H1 (cell line): ENCODE measurements around the gene TSPEAR. TPM values are rescaled to one million over a fixed set of nuclear protein-coding genes. Genes with fewer than 3 reads are reported as not detected.

Source experiments
- CTCF ChIA-PET: fragments of 300-600 bp; sonication (Branson Sonifier 250); formaldehyde crosslinking; loops from one replicate; lab custom pipeline; 2021; ENCODE audit not compliant: partially characterized antibody; lab: Charles Lee
- POLR2A ChIA-PET: fragments of 300-600 bp; sonication (Branson Sonifier 250); formaldehyde crosslinking; loops from one replicate; lab custom pipeline; 2021; ENCODE audit warnings: inconsistent platforms; ENCODE audit not compliant: partially characterized antibody; lab: Charles Lee
- DNase-seq, 2 experiments: peaks; one replicate each; pipeline versions ENCODE4 v3.0.0 to v3.0.0-alpha.2; 2010 to 2022; ENCODE audit warnings: low spot score in 2 of 2, low read depth in 1 of 2, mixed read lengths in 1 of 2
- FAIRE-seq: peaks from 2 replicates; lab custom pipeline; 2011; peaks lifted over from hg19 to GRCh38; lab: Jason Lieb, UNC
- H2AFZ ChIP-seq: 2 replicates; pipeline ENCODE4 v1.8.1; 2012; ENCODE audit warnings: low read length, inconsistent platforms
- H2AK5ac ChIP-seq: 2 replicates; pipeline ENCODE4 v1.6.1; 2013; ENCODE audit warnings: low read depth, low read length
- H2BK120ac ChIP-seq: replicated peaks from 2 replicates; pipeline ENCODE3; 2013; ENCODE audit warnings: low read depth, low read length, inconsistent platforms
- H2BK12ac ChIP-seq: 2 replicates; pipeline ENCODE4 v1.6.1; 2013; ENCODE audit warnings: low read depth, low read length
- H2BK15ac ChIP-seq: 2 replicates; pipeline ENCODE4 v1.6.1; 2013; ENCODE audit warnings: low read length
- H2BK20ac ChIP-seq: 2 replicates; pipeline ENCODE4 v1.6.1; 2013; ENCODE audit warnings: low read length
- H2BK5ac ChIP-seq: 2 replicates; pipeline ENCODE4 v1.6.1; 2013; ENCODE audit warnings: low read depth, low read length
- H3K14ac ChIP-seq: 2 replicates; pipeline ENCODE4 v1.6.1; 2013; ENCODE audit warnings: inconsistent platforms; ENCODE audit not compliant: insufficient read length
- H3K18ac ChIP-seq: 2 replicates; pipeline ENCODE4 v1.6.1; 2013; ENCODE audit warnings: low read length; ENCODE audit errors: extremely low read depth
- H3K23ac ChIP-seq: 2 replicates; pipeline ENCODE4 v1.6.1; 2013; ENCODE audit warnings: inconsistent platforms; ENCODE audit not compliant: insufficient read length
- H3K23me2 ChIP-seq: 2 replicates; pipeline ENCODE4 v1.6.1; 2013; ENCODE audit warnings: low read depth, low read length
- H3K27ac ChIP-seq: 2 replicates; pipeline ENCODE4 v1.6.1; 2011; ENCODE audit warnings: low read depth, low read length, inconsistent platforms
- H3K27me3 ChIP-seq, 4 experiments: replicated peaks in 1 of 4; 1 replicate in 1 of 4; 2 replicates in 3 of 4; pipeline versions ENCODE4 v1.6.1 to v1.8.1; 2011 to 2013; ENCODE audit warnings: low read length in 3 of 4, mild to moderate bottlenecking in 3 of 4, inconsistent platforms in 2 of 4, mixed read lengths in 2 of 4, moderate library complexity in 1 of 4; ENCODE audit not compliant: control insufficient read depth in 3 of 4, insufficient read depth in 3 of 4; ENCODE audit errors: extremely low read depth in 1 of 4
- H3K36me3 ChIP-seq, 4 experiments: 2 replicates each; pipeline versions ENCODE4 v1.6.1 to v1.8.1; 2011 to 2013; ENCODE audit warnings: mild to moderate bottlenecking in 4 of 4, low read length in 3 of 4, moderate library complexity in 2 of 4, control low read depth in 1 of 4, inconsistent platforms in 1 of 4; ENCODE audit not compliant: insufficient read depth in 4 of 4, control insufficient read depth in 2 of 4
- H3K4ac ChIP-seq: replicated peaks from 2 replicates; pipeline ENCODE3; 2013; ENCODE audit warnings: low read length, low read depth, mixed read lengths, inconsistent platforms; ENCODE audit not compliant: insufficient read length
- H3K4me1 ChIP-seq, 4 experiments: replicated peaks in 1 of 4; 1 replicate in 1 of 4; 2 replicates in 3 of 4; pipeline versions ENCODE4 v1.6.1 to v1.8.1; 2011 to 2013; ENCODE audit warnings: low read length in 3 of 4, inconsistent platforms in 2 of 4, mixed read lengths in 1 of 4; ENCODE audit not compliant: insufficient read depth in 4 of 4, control insufficient read depth in 3 of 4
- H3K4me2 ChIP-seq, 2 experiments: 2 replicates each; pipeline versions ENCODE4 v1.6.1 to v1.8.1; 2011 to 2013; ENCODE audit warnings: low read depth in 2 of 2, low read length in 2 of 2, control low read depth in 1 of 2, inconsistent platforms in 1 of 2, mild to moderate bottlenecking in 1 of 2; ENCODE audit not compliant: insufficient read depth in 1 of 2
- H3K4me3 ChIP-seq, 4 experiments: fragments of 200-600, 300-600 bp in 1 of 4; sonication (generic), shearing (Covaris generic), sonication (Bioruptor Twin) in 1 of 4; 2 replicates each; pipeline versions ENCODE4 v1.5.1 to v1.8.1; 2011 to 2016; ENCODE audit warnings: low read length in 4 of 4, low read depth in 3 of 4, control low read depth in 2 of 4, inconsistent platforms in 2 of 4, mild to moderate bottlenecking in 2 of 4, mixed read lengths in 1 of 4, moderate library complexity in 1 of 4; ENCODE audit not compliant: insufficient read depth in 2 of 4; ENCODE audit errors: extremely low read depth in 1 of 4
- H3K56ac ChIP-seq: replicated peaks from 2 replicates; pipeline ENCODE3; 2013; ENCODE audit warnings: low read depth, mild to moderate bottlenecking, mixed read lengths, low read length, inconsistent platforms; ENCODE audit not compliant: insufficient read length
- H3K79me1 ChIP-seq: 2 replicates; pipeline ENCODE4 v1.6.1; 2013; ENCODE audit warnings: low read depth, low read length, control low read depth
- H3K79me2 ChIP-seq, 2 experiments: 2 replicates each; pipeline versions ENCODE4 v1.6.1 to v1.8.1; 2012 to 2013; ENCODE audit warnings: low read length in 2 of 2, mild to moderate bottlenecking in 2 of 2, inconsistent platforms in 1 of 2; ENCODE audit not compliant: insufficient read depth in 2 of 2, control insufficient read depth in 1 of 2
- H3K9ac ChIP-seq, 4 experiments: replicated peaks in 1 of 4; 1 replicate in 1 of 4; 2 replicates in 3 of 4; pipeline versions ENCODE4 v1.6.1 to v1.8.1; 2011 to 2013; ENCODE audit warnings: low read depth in 3 of 4, low read length in 3 of 4, control low read depth in 2 of 4, mild to moderate bottlenecking in 2 of 4, moderate library complexity in 2 of 4, inconsistent platforms in 1 of 4; ENCODE audit errors: extremely low read depth in 1 of 4
- H3K9me3 ChIP-seq, 2 experiments: 2 replicates each; pipeline versions ENCODE4 v1.6.1 to v1.8.1; 2012 to 2013; ENCODE audit warnings: mild to moderate bottlenecking in 2 of 2, moderate library complexity in 2 of 2, control low read depth in 1 of 2, inconsistent platforms in 1 of 2, low read depth in 1 of 2, low read length in 1 of 2, mixed read lengths in 1 of 2; ENCODE audit not compliant: insufficient read depth in 2 of 2
- H4K20me1 ChIP-seq, 2 experiments: replicated peaks in 1 of 2; 2 replicates each; pipeline versions ENCODE3 to v1.8.1; 2011 to 2013; ENCODE audit warnings: inconsistent platforms in 2 of 2, low read length in 2 of 2, mild to moderate bottlenecking in 1 of 2; ENCODE audit not compliant: insufficient read depth in 2 of 2, control insufficient read depth in 1 of 2
- H4K5ac ChIP-seq: 2 replicates; pipeline ENCODE4 v1.6.1; 2013; ENCODE audit warnings: low read length, low read depth, mixed read lengths, inconsistent platforms; ENCODE audit not compliant: insufficient read length
- H4K8ac ChIP-seq: 2 replicates; pipeline ENCODE4 v1.8.0; 2013; ENCODE audit warnings: mild to moderate bottlenecking, moderate library complexity, low read length, inconsistent platforms; ENCODE audit not compliant: insufficient read depth; ENCODE audit errors: extremely low read depth
- H4K91ac ChIP-seq: replicated peaks from 2 replicates; pipeline ENCODE3; 2013; ENCODE audit warnings: low read length, mixed read lengths, inconsistent platforms; ENCODE audit not compliant: insufficient read length
- ATF2 ChIP-seq: IDR thresholded peaks from 2 replicates; pipeline ENCODE4 v1.6.1; 2012; ENCODE audit warnings: low read length, inconsistent platforms
- BRCA1 ChIP-seq: IDR thresholded peaks from 2 replicates; pipeline ENCODE4 v1.6.1; 2012; ENCODE audit warnings: low read depth, low read length, improper control_type of control experiment
- CHD2 ChIP-seq: IDR thresholded peaks from 2 replicates; pipeline ENCODE4 v1.6.1; 2012; ENCODE audit warnings: low read length, improper control_type of control experiment
- E2F6 ChIP-seq: IDR thresholded peaks from 2 replicates; pipeline ENCODE4 v1.6.1; 2012; ENCODE audit warnings: inconsistent platforms
- GTF2F1 ChIP-seq: IDR thresholded peaks from 2 replicates; pipeline ENCODE4 v1.6.1; 2012; ENCODE audit warnings: low read depth, low read length, improper control_type of control experiment, borderline replicate concordance
- JUND ChIP-seq: IDR thresholded peaks from 2 replicates; pipeline ENCODE4 v1.6.1; 2011; ENCODE audit warnings: mild to moderate bottlenecking, improper control_type of control experiment, low read length
- SIRT6 ChIP-seq: IDR thresholded peaks from one replicate; pipeline ENCODE4 v1.7.1; 2012; ENCODE audit warnings: low read length, inconsistent platforms
- SP2 ChIP-seq: IDR thresholded peaks from 2 replicates; pipeline ENCODE4 v1.6.1; 2012; ENCODE audit warnings: mild to moderate bottlenecking, low read length, inconsistent platforms
- TCF12 ChIP-seq: IDR thresholded peaks from 2 replicates; pipeline ENCODE4 v1.6.1; 2011; ENCODE audit warnings: low read depth, mild to moderate bottlenecking, low read length
- WGBS, 2 experiments: shearing (Covaris generic) in 1 of 2; methylation state at CpG; one replicate each; pipeline versions ENCODE4 v1.1.6 to v1.1.7; 2013 to 2015; ENCODE audit warnings: low lambda C conversion rate in 2 of 2, mixed read lengths in 2 of 2, inconsistent platforms in 1 of 2, low coverage in 1 of 2, missing lambda C conversion rate in 1 of 2; ENCODE audit not compliant: insufficient replicate concordance in 2 of 2, insufficient coverage in 1 of 2, insufficient read length in 1 of 2; ENCODE audit errors: extremely low coverage in 1 of 2, missing lambda C conversion rate in 1 of 2; 5-methylcytosine and 5-hydroxymethylcytosine counted together
- polyA plus RNA-seq, 7 experiments: library from polyadenylated mRNA; depleted of rRNA in 3 of 7; stranded (reverse) in 5 of 7; unstranded in 2 of 7; fragments of >200 nt in 5 of 7; fragments of 200-250 nt in 2 of 7; gene quantifications; 1 replicate in 5 of 7; 2 replicates in 1 of 7; 4 replicates in 1 of 7; pipeline versions ENCODE4 v1.2.1 to v1.2.3, GENCODE V29; 2011 to 2013; ENCODE audit warnings: missing spikeins in 2 of 7, mixed read lengths in 2 of 7
- total RNA-seq: library from RNA; stranded (reverse); fragmentation: NEBNext Ultra II Directional; extraction: Animal tissue kit (Norgen Biotek cat#: 25700); gene quantifications from 2 replicates; pipeline ENCODE4 v1.2.1, GENCODE V29; 2021

Gene TSPEAR
- total and polyA plus RNA-seq, 2 of the 8 experiments (the other 6 are each of a cell fraction or from before 2014, with no cell fraction given) = 0.58 to 0.89 TPM

GRCh38 chr21:44502171-44502958 is 209.0 kb downstream of the TSPEAR start:
- H3K9ac ChIP-seq = no peak overlapping the region
- FAIRE-seq = no peak
- no peak overlapping the region for H2BK12ac ChIP-seq
- H2AFZ ChIP-seq = no peak overlapping the region
- no peak overlapping the region for H3K14ac ChIP-seq
- H3K27ac ChIP-seq = no peak overlapping the region
- peaks cover 0 to 8% (median 2%) of the 10 kb centered on the region in 4 experiments; a peak in 5 of 7 replicates for H3K4me1 ChIP-seq
- H3K79me2 ChIP-seq = no peaks in the 10 kb centered on the region
- H2BK5ac ChIP-seq = no peak overlapping the region
- CTCF ChIA-PET = interaction anchor here (0.6 to 2.3 kb wide), 8 partner anchors 8 to 291 kb away, joined by 3 to 7 read pairs (median 4); no protein-coding TSS in a partner anchor
- no peaks in the 10 kb centered on the region for H3K9me3 ChIP-seq
- no peak overlapping the region for H2BK15ac ChIP-seq
- no peak overlapping the region for H2AK5ac ChIP-seq
- H3K4me3 ChIP-seq = no peak overlapping the region
- H3K4ac ChIP-seq = no peak overlapping the region
- no peak overlapping the region for H4K8ac ChIP-seq
- no peaks in the 10 kb centered on the region for H3K23me2 ChIP-seq
- TF ChIP-seq JUND (no peak), CHD2 (no peak), E2F6 (no peak), SIRT6 (no peak), TCF12 (no peak), GTF2F1 (no peak), BRCA1 (no peak), SP2 (no peak), ATF2 (no peak)
- TF ChIP-seq, all 59 proteins: peak for 0
- H3K36me3 ChIP-seq = 0 out of 8 replicates have a peak, but pooled peaks cover 0 to 2% (median 0%) of the 10 kb centered on the region in 4 experiments
- no peak overlapping the region for H3K4me2 ChIP-seq
- H4K5ac ChIP-seq = no peak overlapping the region
- H3K18ac ChIP-seq = no peak overlapping the region
- no peak overlapping the region for H3K23ac ChIP-seq
- H3K56ac ChIP-seq = no peak overlapping the region
- 88% methylated on average over 25 of the region's 27 CpGs; no CpG with 5 or more reads in 1 of the 2 experiments for WGBS, 2 experiments
- H2BK20ac ChIP-seq = no peak overlapping the region
- no peaks in the 10 kb centered on the region for H4K20me1 ChIP-seq
- H4K91ac ChIP-seq = no peak overlapping the region
- no peak overlapping the region for H2BK120ac ChIP-seq
- H3K79me1 ChIP-seq = no peaks in the 10 kb centered on the region; the same call in 1 of the 2 replicates
- POLR2A ChIA-PET = interaction anchor here (0.8 to 1.3 kb wide), 2 partner anchors 14 to 315 kb away, joined by 3 read pairs; partner anchors contain the start of gene SUMO3
- DNase-seq = no peak
- no peaks in the 10 kb centered on the region for H3K27me3 ChIP-seq
